K562 (cell line): ENCODE measurements around the gene CFAP54. TPM values are rescaled to one million over a fixed set of nuclear protein-coding genes. Genes with fewer than 3 reads are reported as not detected.
A peak's percentile ranks its signal among the peaks of the same experiment; 100 is the strongest.

Source experiments
- ATF6 ChIP-seq: sonication (generic); formaldehyde crosslinking; IDR thresholded peaks from 2 replicates; pipeline ENCODE4 v1.4.0; 2020; ENCODE audit warnings: mild to moderate bottlenecking, missing genetic modification reagents
- CTBP1 ChIP-seq: fragments of 450-650 bp; IDR thresholded peaks from 2 replicates; pipeline ENCODE4 v1.6.1; 2016; ENCODE audit warnings: borderline replicate concordance
- E2F8 ChIP-seq: fragments of 450-650 bp; IDR thresholded peaks from 2 replicates; pipeline ENCODE4 v1.7.1; 2018; ENCODE audit warnings: mild to moderate bottlenecking, low read depth; ENCODE audit not compliant: partially characterized antibody
- ETV1 ChIP-seq: fragments of 450-650 bp; conservative IDR thresholded peaks from 2 replicates; pipeline ENCODE4 v1.6.1; 2016; ENCODE audit warnings: missing genetic modification characterization, control low read depth, low read depth, missing compliant biosample characterization
- MAFF ChIP-seq: IDR thresholded peaks from 2 replicates; pipeline ENCODE4 v1.6.1; 2012; ENCODE audit warnings: low read length, improper control_type of control experiment
- MTA1 ChIP-seq: fragments of 450-650 bp; IDR thresholded peaks from 2 replicates; pipeline ENCODE4 v1.6.1; 2017; ENCODE audit warnings: borderline replicate concordance
- NR1H2 ChIP-seq: sonication (generic); formaldehyde crosslinking; IDR thresholded peaks from 2 replicates; pipeline ENCODE4 v1.4.0; 2020; ENCODE audit warnings: mild to moderate bottlenecking, missing genetic modification reagents
- RBM15 ChIP-seq: fragments of 200-400 bp; formaldehyde crosslinking; IDR thresholded peaks from 2 replicates; pipeline ENCODE4 v1.6.1; 2018; ENCODE audit warnings: mild to moderate bottlenecking, low read length, moderate library complexity; ENCODE audit not compliant: insufficient read depth
- SIRT6 ChIP-seq: IDR thresholded peaks from one replicate; pipeline ENCODE4 v1.6.1; 2012; ENCODE audit warnings: low read depth, mild to moderate bottlenecking, control low read depth, inconsistent platforms, low read length, moderate library complexity
- TCF3 ChIP-seq: sonication (generic); formaldehyde crosslinking; IDR thresholded peaks from 2 replicates; pipeline ENCODE4 v1.4.0; 2020; ENCODE audit warnings: mild to moderate bottlenecking, missing genetic modification reagents
- ZBTB17 ChIP-seq: fragments of 450-650 bp; formaldehyde crosslinking; IDR thresholded peaks from 2 replicates; pipeline ENCODE4 v1.4.0; 2020; ENCODE audit warnings: mild to moderate bottlenecking
- ZFX ChIP-seq: sonication (generic); formaldehyde crosslinking; IDR thresholded peaks from 2 replicates; pipeline ENCODE4 v1.8.0; 2022; ENCODE audit warnings: mild to moderate bottlenecking, missing genetic modification reagents, moderate library complexity
- ZNF197 ChIP-seq: fragments of 200-800 bp; sonication (Bioruptor generic); IDR thresholded peaks from 2 replicates; pipeline ENCODE4 v1.6.1; 2016; ENCODE audit warnings: low read depth, missing genetic modification characterization, missing compliant biosample characterization
- ZNF263 ChIP-seq: sonication (generic); formaldehyde crosslinking; IDR thresholded peaks from 2 replicates; pipeline ENCODE4 v1.8.0; 2022; ENCODE audit warnings: mild to moderate bottlenecking, missing genetic modification reagents, borderline replicate concordance
- ZNF347 ChIP-seq: fragments of 450-650 bp; formaldehyde crosslinking; IDR thresholded peaks from 2 replicates; pipeline ENCODE4 v1.4.0; 2020; ENCODE audit warnings: low read depth, mild to moderate bottlenecking, moderate library complexity
- polyA plus RNA-seq, 8 experiments: library from polyadenylated mRNA; depleted of rRNA in 4 of 8; stranded (reverse) in 5 of 8; unstranded in 3 of 8; fragments of >200 nt; fragmentation: Nextera tagmentation in 2 of 8; fragmentation: Illumina TruSeq in 1 of 8; extraction: Ambion mirVana in 2 of 8; extraction: Trizol in 1 of 8; gene quantifications; 2 replicates each; pipeline versions ENCODE4 v1.2.1 to v1.2.3, GENCODE V29; 2011 to 2014; ENCODE audit warnings: inconsistent platforms in 1 of 8, missing spikeins in 1 of 8
- total RNA-seq, 7 experiments: library from RNA; depleted of rRNA in 6 of 7; stranded (reverse); fragments of >200 nt in 6 of 7; fragmentation: Illumina TruSeq in 2 of 7; extraction: Trizol in 2 of 7; gene quantifications; 2 replicates each; pipeline versions ENCODE4 v1.2.1 to v1.2.3, GENCODE V29; 2011 to 2021; ENCODE audit warnings: low replicate concordance in 1 of 7
- TF ChIP-seq, protein P1 (sequence below), 2 experiments: fragments of 200-800 bp in 1 of 2; sonication (Bioruptor generic) in 1 of 2; sonication (generic) in 1 of 2; formaldehyde crosslinking in 1 of 2; IDR thresholded peaks in 1 of 2; conservative IDR thresholded peaks in 1 of 2; 2 replicates each; pipeline versions ENCODE4 v1.5.0 to v1.6.1; 2016 to 2020; ENCODE audit warnings: missing compliant biosample characterization in 1 of 2, missing genetic modification characterization in 1 of 2, missing genetic modification reagents in 1 of 2

The CFAP54 gene
- total and polyA plus RNA-seq, 9 of the 15 experiments (the other 6 are each of a cell fraction or from before 2014, with no cell fraction given) = 0.03 to 0.23 (median 0.10) TPM; not detected in 3

- TF ChIP-seq, protein P1, sequence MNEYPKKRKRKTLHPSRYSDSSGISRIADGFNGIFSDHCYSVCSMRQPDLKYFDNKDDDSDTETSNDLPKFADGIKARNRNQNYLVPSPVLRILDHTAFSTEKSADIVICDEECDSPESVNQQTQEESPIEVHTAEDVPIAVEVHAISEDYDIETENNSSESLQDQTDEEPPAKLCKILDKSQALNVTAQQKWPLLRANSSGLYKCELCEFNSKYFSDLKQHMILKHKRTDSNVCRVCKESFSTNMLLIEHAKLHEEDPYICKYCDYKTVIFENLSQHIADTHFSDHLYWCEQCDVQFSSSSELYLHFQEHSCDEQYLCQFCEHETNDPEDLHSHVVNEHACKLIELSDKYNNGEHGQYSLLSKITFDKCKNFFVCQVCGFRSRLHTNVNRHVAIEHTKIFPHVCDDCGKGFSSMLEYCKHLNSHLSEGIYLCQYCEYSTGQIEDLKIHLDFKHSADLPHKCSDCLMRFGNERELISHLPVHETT (CRISPR knock-in tag; conservative IDR thresholded peaks at IDR 0.05 in 1 of 2, IDR thresholded peaks at IDR 0.05 in 1 of 2) = peak in 1 of 2 experiments; percentile 70; a peak in 2 of 4 replicates
- TF ChIP-seq NR1H2 (CRISPR knock-in tag) = no peak
- no peak for TF ChIP-seq ZNF347 (CRISPR knock-in tag)
- 0 out of 2 replicates have a peak, but pooled peaks have one; percentile 20 for TF ChIP-seq CTBP1
- no peak for TF ChIP-seq SIRT6
- TF ChIP-seq ATF6 (CRISPR knock-in tag) = no peak
- no peak for TF ChIP-seq MTA1
- no peak for TF ChIP-seq ZNF263 (CRISPR knock-in tag)
- no peak for TF ChIP-seq TCF3 (CRISPR knock-in tag)
- peak; percentile 32; the same call in 1 of the 2 replicates for TF ChIP-seq ETV1 (tag)
- no peak for TF ChIP-seq RBM15
- peak; percentile 44; the same call in 1 of the 2 replicates for TF ChIP-seq ZBTB17 (CRISPR knock-in tag)
- TF ChIP-seq ZFX = no peak
- no peak for TF ChIP-seq ZNF197
- no peak for TF ChIP-seq E2F8
- peak; percentile 90 for TF ChIP-seq MAFF
Observed at GRCh38 chr12:96501133-96501761, 11.9 kb downstream of the CFAP54 start (continued).
